ENCODE results near the gene TRPC4. TPM values are rescaled to one million over a fixed set of nuclear protein-coding genes. Genes with fewer than 3 reads are reported as not detected.

The TRPC4 gene
- polyA plus RNA-seq, 2 of the 4 experiments (the other 2 are of a cell fraction): 0.04 to 0.05 TPM

DNA sequence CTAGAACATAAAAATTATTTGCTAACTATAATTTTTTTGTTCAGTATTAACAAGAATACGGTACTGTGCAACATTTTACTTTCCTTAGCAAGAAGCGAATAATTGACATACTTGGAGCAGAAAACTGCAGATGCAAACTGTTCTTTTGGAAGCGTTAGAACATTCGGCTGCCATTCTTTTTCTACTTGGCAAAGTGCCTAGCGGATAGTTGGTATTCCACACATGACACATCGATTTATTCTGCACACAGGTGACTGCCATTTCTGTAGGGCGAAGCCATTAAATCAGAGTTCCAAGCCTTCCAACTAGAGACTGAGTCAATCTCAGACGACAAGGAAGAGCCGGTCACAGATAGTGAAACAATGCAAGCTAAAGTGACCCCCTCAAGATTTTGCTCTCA is 117.4 kb downstream of the TRPC4 start (continued):
- TF ChIP-seq, protein P1, sequence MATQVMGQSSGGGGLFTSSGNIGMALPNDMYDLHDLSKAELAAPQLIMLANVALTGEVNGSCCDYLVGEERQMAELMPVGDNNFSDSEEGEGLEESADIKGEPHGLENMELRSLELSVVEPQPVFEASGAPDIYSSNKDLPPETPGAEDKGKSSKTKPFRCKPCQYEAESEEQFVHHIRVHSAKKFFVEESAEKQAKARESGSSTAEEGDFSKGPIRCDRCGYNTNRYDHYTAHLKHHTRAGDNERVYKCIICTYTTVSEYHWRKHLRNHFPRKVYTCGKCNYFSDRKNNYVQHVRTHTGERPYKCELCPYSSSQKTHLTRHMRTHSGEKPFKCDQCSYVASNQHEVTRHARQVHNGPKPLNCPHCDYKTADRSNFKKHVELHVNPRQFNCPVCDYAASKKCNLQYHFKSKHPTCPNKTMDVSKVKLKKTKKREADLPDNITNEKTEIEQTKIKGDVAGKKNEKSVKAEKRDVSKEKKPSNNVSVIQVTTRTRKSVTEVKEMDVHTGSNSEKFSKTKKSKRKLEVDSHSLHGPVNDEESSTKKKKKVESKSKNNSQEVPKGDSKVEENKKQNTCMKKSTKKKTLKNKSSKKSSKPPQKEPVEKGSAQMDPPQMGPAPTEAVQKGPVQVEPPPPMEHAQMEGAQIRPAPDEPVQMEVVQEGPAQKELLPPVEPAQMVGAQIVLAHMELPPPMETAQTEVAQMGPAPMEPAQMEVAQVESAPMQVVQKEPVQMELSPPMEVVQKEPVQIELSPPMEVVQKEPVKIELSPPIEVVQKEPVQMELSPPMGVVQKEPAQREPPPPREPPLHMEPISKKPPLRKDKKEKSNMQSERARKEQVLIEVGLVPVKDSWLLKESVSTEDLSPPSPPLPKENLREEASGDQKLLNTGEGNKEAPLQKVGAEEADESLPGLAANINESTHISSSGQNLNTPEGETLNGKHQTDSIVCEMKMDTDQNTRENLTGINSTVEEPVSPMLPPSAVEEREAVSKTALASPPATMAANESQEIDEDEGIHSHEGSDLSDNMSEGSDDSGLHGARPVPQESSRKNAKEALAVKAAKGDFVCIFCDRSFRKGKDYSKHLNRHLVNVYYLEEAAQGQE (IDR thresholded peaks at IDR 0.05): no peak
- TF ChIP-seq RCOR1 (IDR thresholded peaks at IDR 0.05; ENCODE audit: low read depth, low read length) (no peak), POLR2AphosphoS2 (conservative IDR thresholded peaks at IDR 0.05; ENCODE audit: low read length) (no peak), TP53 (CRISPR knock-in tag; IDR thresholded peaks at IDR 0.05) (no peak)
- TF ChIP-seq, protein P2, sequence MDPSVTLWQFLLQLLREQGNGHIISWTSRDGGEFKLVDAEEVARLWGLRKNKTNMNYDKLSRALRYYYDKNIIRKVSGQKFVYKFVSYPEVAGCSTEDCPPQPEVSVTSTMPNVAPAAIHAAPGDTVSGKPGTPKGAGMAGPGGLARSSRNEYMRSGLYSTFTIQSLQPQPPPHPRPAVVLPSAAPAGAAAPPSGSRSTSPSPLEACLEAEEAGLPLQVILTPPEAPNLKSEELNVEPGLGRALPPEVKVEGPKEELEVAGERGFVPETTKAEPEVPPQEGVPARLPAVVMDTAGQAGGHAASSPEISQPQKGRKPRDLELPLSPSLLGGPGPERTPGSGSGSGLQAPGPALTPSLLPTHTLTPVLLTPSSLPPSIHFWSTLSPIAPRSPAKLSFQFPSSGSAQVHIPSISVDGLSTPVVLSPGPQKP (IDR thresholded peaks at IDR 0.05; ENCODE audit: low read depth, low read length): no peak

DNA sequence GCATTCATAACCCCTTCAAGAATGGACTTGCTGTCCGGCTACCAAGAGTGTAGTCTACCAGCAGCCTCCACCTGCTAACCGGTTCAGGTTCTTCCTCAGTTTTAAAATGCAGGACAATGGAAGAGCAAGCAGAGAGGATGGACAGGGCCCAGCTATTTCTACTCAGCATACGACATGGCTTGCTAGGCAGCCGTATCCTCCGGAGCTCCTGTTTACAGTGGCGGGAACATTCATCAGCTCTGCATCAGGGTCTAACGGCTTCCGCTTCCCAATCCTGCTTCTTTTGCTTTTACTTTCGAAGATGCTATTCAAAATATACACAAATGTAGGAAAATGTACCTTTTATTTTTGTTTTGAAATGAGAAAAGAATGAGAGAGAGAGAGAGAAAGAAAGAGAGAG is 118.5 kb downstream of the TRPC4 start:
- no peak overlapping the region for H3K4me2 ChIP-seq
- FAIRE-seq (no peak), DNase-seq (ENCODE audit: low read depth in 1 of 2, low spot score in 1 of 2) (no peak), ATAC-seq (no peak)
- TF ChIP-seq GATA3 (IDR thresholded peaks at IDR 0.05; ENCODE audit: borderline replicate concordance): no peak
- no peak overlapping the region for H3K4me3 ChIP-seq
- POLR2A ChIA-PET: no interaction called here
- H3K4me1 ChIP-seq: peaks cover 15% of the 10 kb centered on the region; the same call in 1 of the 3 replicates
- 82% methylated on average over 9 of the region's 9 CpGs for WGBS (ENCODE audit: missing lambda C conversion rate)
- CTCF ChIA-PET: no interaction called here
- H3K27ac ChIP-seq: no peak overlapping the region
- H3K9me3 ChIP-seq: no peaks in the 10 kb centered on the region

DNA sequence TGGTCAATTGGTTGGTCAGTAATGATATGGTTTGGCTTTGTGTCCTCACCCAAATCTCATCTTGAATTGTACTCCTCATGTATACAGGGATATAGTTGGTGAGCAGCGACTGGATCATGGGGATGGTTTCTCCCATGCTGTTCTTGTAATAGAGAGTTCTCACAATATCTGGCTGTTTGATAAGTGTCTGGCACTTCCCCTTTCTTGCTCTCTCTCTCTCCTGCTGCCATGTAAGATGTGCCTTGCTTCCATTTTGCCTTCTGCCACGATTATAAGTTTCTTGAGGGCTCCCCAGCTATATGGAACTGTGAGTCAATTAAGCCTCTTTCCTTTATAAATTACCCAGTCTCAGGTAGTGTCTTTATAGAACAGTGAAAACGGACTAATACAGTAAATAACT is 120.7 kb downstream of the TRPC4 start:
- Histone ChIP-seq H3K4me3 (no peak overlapping the region), H3K9me3 (no peaks in the 10 kb centered on the region), H3K4me2 (no peak overlapping the region), H3K27ac (no peak overlapping the region), H3K4me1 (peaks cover 8% of the 10 kb centered on the region; the same call in 1 of the 3 replicates)
- POLR2A ChIA-PET: interaction anchor here (0.6 kb wide), 1 partner anchor 607 kb away, joined by 8 read pairs; no protein-coding TSS in a partner anchor
- ATAC-seq: no peak
- TF ChIP-seq EHF (CRISPR knock-in tag; IDR thresholded peaks at IDR 0.05) (no peak), TP53 (CRISPR knock-in tag; IDR thresholded peaks at IDR 0.05) (no peak), CEBPB (IDR thresholded peaks at IDR 0.05) (no peak), RARB (CRISPR knock-in tag; IDR thresholded peaks at IDR 0.05) (no peak), HEYL (CRISPR knock-in tag; IDR thresholded peaks at IDR 0.05) (no peak), SREBF2 (IDR thresholded peaks at IDR 0.05) (no peak), HOXB5 (CRISPR knock-in tag; IDR thresholded peaks at IDR 0.05) (no peak), FOSB (CRISPR knock-in tag; IDR thresholded peaks at IDR 0.05) (no peak), KDM5A (IDR thresholded peaks at IDR 0.05) (no peak), MAZ (IDR thresholded peaks at IDR 0.05; ENCODE audit: borderline replicate concordance, low read depth, low read length) (no peak), MAFK (IDR thresholded peaks at IDR 0.05; ENCODE audit: partially characterized antibody) (no peak), RAD21 (conservative IDR thresholded peaks at IDR 0.05 in 1 of 2, IDR thresholded peaks at IDR 0.05 in 1 of 2) (no peak), FOXS1 (CRISPR knock-in tag; IDR thresholded peaks at IDR 0.05) (no peak), PHF8 (IDR thresholded peaks at IDR 0.05; ENCODE audit: borderline replicate concordance, low read depth) (no peak), RNF2 (IDR thresholded peaks at IDR 0.05; ENCODE audit: borderline replicate concordance, low read depth) (no peak), SMC3 (IDR thresholded peaks at IDR 0.05) (no peak)
- TF ChIP-seq, protein P2 (IDR thresholded peaks at IDR 0.05; ENCODE audit: low read depth, low read length): no peak
- TF ChIP-seq, protein P3, sequence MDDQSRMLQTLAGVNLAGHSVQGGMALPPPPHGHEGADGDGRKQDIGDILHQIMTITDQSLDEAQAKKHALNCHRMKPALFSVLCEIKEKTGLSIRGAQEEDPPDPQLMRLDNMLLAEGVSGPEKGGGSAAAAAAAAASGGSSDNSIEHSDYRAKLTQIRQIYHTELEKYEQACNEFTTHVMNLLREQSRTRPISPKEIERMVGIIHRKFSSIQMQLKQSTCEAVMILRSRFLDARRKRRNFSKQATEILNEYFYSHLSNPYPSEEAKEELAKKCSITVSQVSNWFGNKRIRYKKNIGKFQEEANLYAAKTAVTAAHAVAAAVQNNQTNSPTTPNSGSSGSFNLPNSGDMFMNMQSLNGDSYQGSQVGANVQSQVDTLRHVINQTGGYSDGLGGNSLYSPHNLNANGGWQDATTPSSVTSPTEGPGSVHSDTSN (IDR thresholded peaks at IDR 0.05): no peak
- no peak for DNase-seq (ENCODE audit: low read depth in 1 of 2, low spot score in 1 of 2)
- WGBS (ENCODE audit: missing lambda C conversion rate): 33% methylated on average over 3 of the region's 3 CpGs
- CTCF ChIA-PET: no interaction called here
- no peak for FAIRE-seq

Measured in A549 (cell line).